GM21529 (cell line): ENCODE measurements around the gene INPP1.
A peak's percentile ranks its signal among the peaks of the same experiment; 100 is the strongest.
"Not testable (repeated sequence)": the region's sequence is repeated elsewhere in the genome, so short reads cannot be mapped to it uniquely, and the experiment has no call there.

Source experiments
- ATAC-seq: cut with Tn5 transposase; IDR thresholded peaks from one replicate; pipeline ENCODE4 v1.9.1; 2021; ENCODE audit not compliant: unreplicated experiment

INPP1 gene

GRCh38 chr2:190333928-190334327 lies 9.5 kb upstream of the INPP1 start:
- no peak for ATAC-seq

DNA sequence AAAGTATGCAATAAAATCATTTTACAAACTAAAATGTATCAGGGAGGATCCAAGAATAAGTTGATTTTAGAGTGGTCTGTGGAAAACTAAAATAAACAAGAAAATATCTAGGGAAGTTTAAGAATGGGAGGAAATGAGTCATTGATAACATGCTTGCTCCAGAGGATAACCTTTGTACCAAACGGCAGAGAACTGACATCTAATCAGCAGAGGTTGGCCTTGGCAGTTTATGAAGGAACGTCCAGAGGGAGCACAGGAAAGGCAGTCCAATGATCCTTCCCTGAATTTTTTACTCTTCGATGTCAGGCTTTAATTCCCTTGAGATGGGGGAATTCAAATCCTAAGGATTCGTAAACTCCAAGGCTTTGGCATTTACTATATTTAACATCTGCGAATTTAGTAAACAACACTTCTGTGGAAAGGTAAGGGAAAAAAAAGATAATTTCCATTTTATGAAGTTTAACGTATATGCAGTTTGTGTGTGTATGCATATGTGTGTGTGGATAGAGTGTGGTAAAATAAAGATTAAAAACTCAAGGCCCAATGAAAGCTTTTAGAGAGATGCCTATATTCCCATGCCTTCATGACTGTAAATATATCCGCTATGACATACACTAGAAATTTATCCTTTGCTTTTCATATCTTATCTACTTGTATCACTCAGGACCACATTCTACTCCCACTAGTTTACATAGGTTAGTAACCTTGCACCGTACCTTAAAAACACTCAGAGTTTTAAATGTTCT lies 8.7 kb upstream of the INPP1 start:
- no peak for ATAC-seq

DNA sequence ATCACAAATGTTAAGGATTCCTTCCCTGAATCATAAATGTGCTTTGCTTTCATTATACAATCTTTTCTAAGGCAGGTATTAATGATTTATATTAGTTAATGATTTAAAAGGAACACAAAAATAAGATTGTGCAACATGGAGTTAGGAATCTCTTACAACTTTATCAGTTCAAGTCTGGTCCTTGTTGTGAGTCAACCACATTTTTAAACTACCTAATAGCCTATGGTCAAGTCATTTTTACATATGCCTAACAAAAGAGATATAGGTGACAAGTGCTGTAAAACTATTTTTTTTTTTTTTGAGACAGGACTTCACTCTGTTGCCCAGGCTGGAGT lies 8.2 kb upstream of the INPP1 start:
- ATAC-seq: no peak

DNA sequence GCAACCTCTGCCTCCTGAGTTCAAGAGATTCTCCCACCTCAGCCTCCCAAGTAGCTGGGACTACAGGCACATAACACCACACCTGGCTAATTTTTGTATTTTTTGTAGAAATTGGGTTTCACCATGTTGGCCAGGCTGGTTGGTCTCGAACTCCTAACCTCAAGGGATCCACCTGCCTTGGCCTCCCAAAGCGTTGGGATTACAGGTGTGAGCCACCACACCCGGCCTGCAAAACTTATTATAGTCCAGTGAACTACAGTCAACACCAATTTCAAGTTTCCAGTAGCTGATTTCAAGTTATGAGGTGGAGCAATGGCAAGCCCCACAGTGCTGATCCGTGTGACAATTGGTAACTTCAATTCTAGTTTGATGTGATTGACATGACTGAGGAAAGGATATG lies 7.8 kb upstream of the INPP1 start:
- not testable (repeated sequence) for ATAC-seq

GRCh38 chr2:190336420-190336819 lies 7.0 kb upstream of the INPP1 start:
- no peak for ATAC-seq

GRCh38 chr2:190338453-190338852 lies 4.9 kb upstream of the INPP1 start:
- ATAC-seq: no peak

GRCh38 chr2:190339394-190339793 lies 4.0 kb upstream of the INPP1 start:
- no peak for ATAC-seq

GRCh38 chr2:190340369-190340768 lies 3.0 kb upstream of the INPP1 start:
- ATAC-seq: no peak

DNA sequence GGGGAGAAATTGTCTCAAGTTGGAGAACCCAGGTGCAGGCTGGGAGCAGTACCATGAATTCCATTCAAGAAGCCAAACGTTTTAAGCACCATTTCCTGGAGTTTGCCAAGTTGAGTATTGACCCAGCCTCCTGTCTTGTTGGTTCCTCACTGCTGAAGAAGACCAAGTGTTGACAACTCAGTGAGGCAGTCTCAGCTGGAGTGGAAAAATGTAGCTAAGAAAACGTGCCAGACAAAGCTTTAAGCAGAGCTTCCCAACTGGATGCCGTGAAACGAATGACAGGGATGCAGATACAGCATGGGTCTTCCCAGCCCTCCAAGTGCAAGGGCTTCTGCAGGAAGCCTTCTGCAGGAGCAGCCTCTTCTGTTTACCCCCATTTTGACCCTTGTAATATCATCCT lies 778 bp upstream of the INPP1 start:
- ATAC-seq: no peak

DNA sequence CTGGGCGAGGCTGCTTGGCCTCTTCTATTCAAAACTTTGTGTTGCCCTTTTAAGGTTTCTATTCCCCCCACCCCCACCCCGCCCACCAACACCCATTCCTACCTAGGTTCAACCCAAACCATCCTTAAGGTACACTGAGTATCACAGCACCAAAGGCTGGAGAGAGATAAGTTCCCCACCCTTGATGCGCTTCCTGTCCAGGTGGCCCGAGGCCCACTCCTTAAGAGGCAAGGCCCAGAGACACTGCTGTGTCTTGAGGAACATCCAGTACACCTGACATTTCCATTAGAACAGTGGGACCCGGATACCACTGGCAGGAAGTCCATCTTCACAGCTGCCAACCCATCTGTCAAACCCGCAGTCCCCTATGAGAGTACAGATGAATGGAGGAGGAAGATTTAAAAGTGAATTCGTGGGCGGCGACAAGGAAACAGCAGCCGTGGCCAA lies 277 bp upstream of the INPP1 start:
- ATAC-seq: no peak

DNA sequence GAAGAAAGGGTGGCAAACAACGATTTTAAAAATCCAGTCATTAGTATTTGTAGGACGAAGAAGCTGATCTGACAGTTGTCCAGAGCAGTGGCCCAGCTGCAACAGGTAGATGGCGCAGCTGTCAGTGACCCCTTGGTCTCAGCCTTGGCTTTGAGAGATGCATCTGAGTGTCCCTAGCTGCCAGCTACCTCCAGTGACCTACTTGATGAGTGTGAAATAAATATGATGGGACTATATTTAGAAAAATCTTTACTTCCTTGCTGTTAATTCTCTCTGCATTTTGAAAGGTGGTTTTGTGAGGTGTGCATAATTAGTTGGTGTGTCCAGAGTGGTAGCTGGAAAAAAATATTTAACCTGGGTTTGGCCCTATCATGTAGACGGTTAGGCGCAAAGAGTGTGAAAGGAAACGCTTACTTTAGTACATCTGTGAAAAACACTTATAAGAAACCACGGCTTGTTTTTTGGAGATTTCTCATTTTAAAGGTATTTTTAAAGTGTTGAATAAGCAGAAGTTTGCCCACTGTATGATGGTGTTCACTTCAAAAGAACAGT lies 963 bp downstream of the INPP1 start:
- ATAC-seq: peak; percentile 71

GRCh38 chr2:190350371-190350770 lies 7.0 kb downstream of the INPP1 start:
- ATAC-seq: no peak

- ATAC-seq: no peak
These were observed 8.6 kb downstream of the INPP1 start for GRCh38 chr2:190351955-190352354.

GRCh38 chr2:190352668-190353536 lies 9.5 kb downstream of the INPP1 start:
- ATAC-seq: no peak

GRCh38 chr2:190353537-190353899 lies 10.1 kb downstream of the INPP1 start:
- ATAC-seq: no peak

DNA sequence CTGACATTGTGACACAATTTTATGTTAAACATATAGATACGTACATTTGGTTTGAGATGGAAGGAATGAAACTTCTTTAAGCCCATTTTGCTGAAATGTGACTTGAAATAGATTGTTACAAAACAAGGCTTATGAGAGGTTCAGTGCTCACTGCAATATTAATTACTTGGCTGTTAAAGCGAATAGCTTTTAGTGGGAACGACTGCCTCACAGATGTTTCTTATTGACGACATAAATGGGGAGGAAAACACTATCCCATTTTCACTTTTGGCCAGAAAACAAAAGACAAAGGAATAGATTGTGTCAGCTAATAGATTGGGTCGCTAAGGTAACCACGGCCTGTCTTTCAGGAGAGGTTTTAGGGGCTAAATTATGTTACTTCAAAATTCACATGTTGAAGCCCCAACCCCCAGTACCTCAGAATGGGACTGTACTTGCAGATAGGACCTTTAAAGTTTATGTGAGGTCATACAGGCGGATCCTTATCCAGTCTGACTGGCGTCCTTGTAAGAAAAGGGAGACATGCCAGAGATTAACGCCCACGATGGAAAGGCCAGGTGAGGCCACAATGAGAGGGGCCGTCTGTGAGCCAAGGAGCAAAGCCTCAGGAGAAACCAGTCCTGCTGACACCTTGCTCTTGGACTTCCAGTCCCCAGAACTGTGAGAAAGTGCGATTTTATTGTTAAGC lies 10.8 kb downstream of the INPP1 start:
- ATAC-seq: no peak

DNA sequence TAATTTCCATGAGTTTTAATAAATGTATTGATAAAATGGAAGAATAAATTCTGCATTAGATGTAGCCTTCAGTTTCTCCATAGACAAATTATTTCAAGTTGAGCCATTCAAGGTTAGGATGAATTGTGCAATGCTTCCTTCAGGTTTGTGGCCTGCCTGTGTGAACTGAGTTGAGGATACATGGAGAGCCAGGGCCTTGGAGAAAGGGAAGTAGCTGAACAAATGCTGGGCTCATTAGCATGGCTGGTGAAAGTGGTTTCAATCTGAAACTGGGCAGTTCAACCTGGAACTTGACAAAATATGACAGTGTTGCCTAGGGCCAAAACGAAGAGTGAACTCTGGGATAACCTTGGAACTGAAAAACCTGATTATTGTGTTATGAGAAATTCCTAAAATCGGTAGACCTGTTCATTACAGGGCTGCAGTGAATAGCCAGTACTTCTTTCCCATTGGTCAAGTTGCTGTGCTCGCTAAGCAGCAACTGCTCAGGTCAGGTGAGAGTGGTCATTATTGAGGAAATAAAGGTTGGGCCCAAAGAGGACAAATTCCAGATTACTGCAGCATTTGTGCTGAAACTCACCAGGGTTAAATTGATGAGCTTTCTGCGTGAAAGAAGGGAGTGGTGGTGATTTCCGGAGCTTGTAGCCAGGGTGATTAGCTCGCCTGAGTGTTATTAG lies 12.7 kb downstream of the INPP1 start:
- ATAC-seq: no peak

DNA sequence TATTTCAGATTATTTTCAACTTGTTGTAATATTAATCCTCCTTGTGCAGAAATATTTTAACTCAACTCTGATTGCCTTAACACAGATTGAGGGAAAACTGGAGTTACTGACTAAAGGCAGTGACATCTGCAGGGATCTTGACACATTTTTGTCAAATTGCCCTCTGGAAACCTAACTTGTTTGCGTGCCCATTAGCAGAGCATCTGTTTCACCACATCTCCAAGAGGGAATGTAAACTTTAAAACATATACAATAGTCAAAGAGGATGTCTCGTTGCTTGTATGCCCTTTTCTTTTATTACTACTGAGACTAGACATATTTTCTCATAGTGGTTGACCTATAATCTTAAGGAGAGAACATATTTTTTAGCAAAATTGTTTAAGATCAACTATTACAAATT lies 14.2 kb downstream of the INPP1 start:
- ATAC-seq: no peak

- not testable (repeated sequence) for ATAC-seq
These were observed 15.5 kb downstream of the INPP1 start for GRCh38 chr2:190358655-190359448.

DNA sequence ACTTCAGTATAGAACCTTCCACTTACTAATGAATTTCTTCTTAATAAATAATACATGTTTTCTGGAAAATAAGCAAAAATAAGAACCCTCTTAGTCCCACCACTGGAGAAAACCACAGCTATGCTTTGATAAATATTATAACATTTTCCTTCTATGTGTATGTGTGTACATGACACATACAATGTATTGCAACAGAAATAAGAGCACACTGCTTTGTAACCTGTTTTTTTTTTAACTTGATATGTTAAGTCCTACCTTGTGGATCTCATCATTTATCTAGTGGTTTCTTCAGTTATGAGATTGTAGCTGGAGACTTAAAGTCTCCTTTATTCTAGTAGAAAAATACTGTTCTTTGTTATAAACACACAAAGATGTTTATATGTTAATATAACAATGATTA lies 17.2 kb downstream of the INPP1 start:
- no peak for ATAC-seq
